GM12878 (cell line): ENCODE results near the gene LIN54. TPM values are rescaled to one million over a fixed set of nuclear protein-coding genes. Genes with fewer than 3 reads are reported as not detected.

ENCODE experiments used
- ATAC-seq: fragments of 200-7000 bp; cut with Tn5 transposase; 3 replicates; pipeline ENCODE4 v1.9.1; 2020; ENCODE audit warnings: mild to moderate bottlenecking, moderate library complexity
- BruUV-seq: library from RNA; stranded (reverse); fragments of 400-500 nt; replicated peaks from 2 replicates; lab custom pipeline; 2021; lab: Mats Ljungman, UMichigan
- CTCF ChIA-PET: fragments of 300-600 bp; sonication (Branson Sonifier 250); formaldehyde crosslinking; extraction: SDS; loops from one replicate; lab custom pipeline; 2021; ENCODE audit warnings: inconsistent platforms; lab: Yijun Ruan, JAX
- POLR2A ChIA-PET: fragments of 350-600 bp; formaldehyde crosslinking; extraction: SDS; loops from one replicate; lab custom pipeline; 2021; ENCODE audit warnings: inconsistent platforms; lab: Charles Lee
- RAD21 ChIA-PET: fragments of 300-600 bp; sonication (Branson Sonifier 250); formaldehyde crosslinking; loops from one replicate; lab custom pipeline; 2023; ENCODE audit warnings: antibody characterized with exemption; ENCODE audit not compliant: unreplicated experiment; lab: Charles Lee
- SMC1A ChIA-PET: fragments of 300-600 bp; sonication (Branson Sonifier 250); formaldehyde crosslinking; loops from one replicate; lab custom pipeline; 2023; ENCODE audit not compliant: unreplicated experiment, uncharacterized antibody; lab: Charles Lee
- DNase-seq: peaks from one replicate; pipeline ENCODE4 v3.0.0-alpha.2; 2011; ENCODE audit warnings: low read depth, low spot score
- FAIRE-seq: peaks from 3 replicates; lab custom pipeline; 2011; peaks lifted over from hg19 to GRCh38; lab: Jason Lieb, UNC
- H2AFZ ChIP-seq: 2 replicates; pipeline ENCODE4 v1.6.0; 2011; ENCODE audit warnings: low read depth, low read length, control low read depth; ENCODE audit not compliant: control insufficient read depth
- H3K27ac ChIP-seq: 2 replicates; pipeline ENCODE4 v1.5.1; 2011; ENCODE audit warnings: control low read depth; ENCODE audit not compliant: control insufficient read depth, insufficient read depth
- H3K27me3 ChIP-seq, 2 experiments: replicated peaks in 1 of 2; 2 replicates each; pipeline versions ENCODE4 v1.6.0 to v1.6.1; 2011; ENCODE audit warnings: low read length in 1 of 2; ENCODE audit not compliant: control insufficient read depth in 2 of 2, insufficient read depth in 2 of 2
- H3K36me3 ChIP-seq, 2 experiments: 2 replicates each; pipeline ENCODE4 v1.5.1; 2011; ENCODE audit warnings: low read length in 1 of 2; ENCODE audit not compliant: control insufficient read depth in 2 of 2, insufficient read depth in 2 of 2
- H3K4me1 ChIP-seq: 2 replicates; pipeline ENCODE4 v1.6.1; 2011; ENCODE audit warnings: mild to moderate bottlenecking, low read length, moderate library complexity, mixed read lengths; ENCODE audit not compliant: control insufficient read depth, insufficient read depth
- H3K4me2 ChIP-seq: 2 replicates; pipeline ENCODE4 v1.6.0; 2011; ENCODE audit warnings: control low read depth; ENCODE audit not compliant: control insufficient read depth, insufficient read depth
- H3K4me3 ChIP-seq: fragments of 200-600 bp; sonication (generic); 2 replicates; pipeline ENCODE4 v1.5.1; 2016
- H3K79me2 ChIP-seq: 2 replicates; pipeline ENCODE4 v1.6.0; 2011; ENCODE audit warnings: low read length; ENCODE audit not compliant: control insufficient read depth, insufficient read depth
- H3K9ac ChIP-seq: 2 replicates; pipeline ENCODE4 v1.8.0; 2011; ENCODE audit warnings: low read length, control low read depth, mixed read lengths; ENCODE audit not compliant: control insufficient read depth, insufficient read depth
- H3K9me3 ChIP-seq: replicated peaks from 3 replicates; pipeline ENCODE4 v1.5.1; 2011; ENCODE audit warnings: mild to moderate bottlenecking, low read length; ENCODE audit not compliant: control insufficient read depth, insufficient read depth
- H4K20me1 ChIP-seq: 2 replicates; pipeline ENCODE4 v1.6.0; 2011; ENCODE audit not compliant: control insufficient read depth, insufficient read depth
- CREB1 ChIP-seq: IDR thresholded peaks from 2 replicates; pipeline ENCODE4 v1.6.1; 2012; ENCODE audit warnings: low read depth, mild to moderate bottlenecking, inconsistent platforms
- CREM ChIP-seq: IDR thresholded peaks from 2 replicates; pipeline ENCODE4 v1.6.1; 2014; ENCODE audit warnings: antibody characterized with exemption, low read depth
- EGR1 ChIP-seq, 2 experiments: IDR thresholded peaks; 1 replicate in 1 of 2; 2 replicates in 1 of 2; pipeline ENCODE4 v1.6.1; 2011 to 2012; ENCODE audit warnings: low read depth in 2 of 2, low read length in 2 of 2, borderline replicate concordance in 1 of 2, mild to moderate bottlenecking in 1 of 2, moderate library complexity in 1 of 2
- MTA2 ChIP-seq: fragments of 450-650 bp; IDR thresholded peaks from 2 replicates; pipeline ENCODE4 v1.6.1; 2016; ENCODE audit warnings: low read depth, mild to moderate bottlenecking, moderate library complexity
- POU2F2 ChIP-seq: IDR thresholded peaks from 3 replicates; pipeline ENCODE4 v1.6.1; 2011; ENCODE audit warnings: low read depth, mild to moderate bottlenecking, low read length, borderline replicate concordance
- WGBS: methylation state at CpG from one replicate; pipeline ENCODE4 v1.1.6; 2016; ENCODE audit warnings: low lambda C conversion rate; ENCODE audit not compliant: insufficient replicate concordance, insufficient coverage; ENCODE audit errors: missing lambda C conversion rate; 5-methylcytosine and 5-hydroxymethylcytosine counted together
- in situ Hi-C: fragments of 300-500 bp; cut with MboI; formaldehyde crosslinking; loops from 9 replicates; pipeline ENCODE4 v1.14.3; 2018; ENCODE audit warnings: mixed read lengths
- intact Hi-C: fragments of 100-400 bp; cut with micrococcal nuclease; formaldehyde crosslinking; loops from one replicate; pipeline ENCODE4 v1.14.2; 2022; ENCODE audit not compliant: unreplicated experiment
- polyA plus RNA-seq, 11 experiments: library from polyadenylated mRNA; depleted of rRNA in 4 of 11; unstranded in 6 of 11; stranded (reverse) in 5 of 11; fragments of >200 nt; fragmentation: Nextera tagmentation in 4 of 11; fragmentation: Illumina TruSeq in 1 of 11; extraction: Ambion mirVana in 4 of 11; extraction: Trizol in 1 of 11; gene quantifications; 1 replicate in 1 of 11; 2 replicates in 10 of 11; pipeline versions ENCODE4 v1.2.1 to v1.2.3, GENCODE V29; 2011 to 2016; ENCODE audit warnings: inconsistent platforms in 2 of 11, missing spikeins in 2 of 11, low read depth in 1 of 11
- total RNA-seq, 4 experiments: library from RNA; depleted of rRNA in 3 of 4; stranded (reverse); fragments of >200 nt in 3 of 4; fragmentation: Illumina TruSeq in 1 of 4; extraction: Trizol in 1 of 4; gene quantifications; 2 replicates each; pipeline versions ENCODE4 v1.2.1 to v1.2.3, GENCODE V29; 2013 to 2021
- TF ChIP-seq, protein P1 (sequence below): IDR thresholded peaks from 2 replicates; pipeline ENCODE4 v1.6.1; 2011; ENCODE audit warnings: borderline replicate concordance, low read depth, mild to moderate bottlenecking, moderate library complexity, low read length; ENCODE audit not compliant: insufficient read depth, poor library complexity, severe bottlenecking
- TF ChIP-seq, protein P2 (sequence below): fragments of 450-650 bp; IDR thresholded peaks from 2 replicates; pipeline ENCODE4 v1.6.1; 2016; ENCODE audit warnings: mild to moderate bottlenecking
- TF ChIP-seq, protein P3 (sequence below): fragments of 450-650 bp; IDR thresholded peaks from 2 replicates; pipeline ENCODE4 v1.6.1; 2016; ENCODE audit warnings: mild to moderate bottlenecking

The LIN54 gene
- total and polyA plus RNA-seq, 10 of the 15 experiments (the other 5 are each of a cell fraction or from before 2014, with no cell fraction given), result 1.5 to 20.4 (median 12.2) TPM

DNA sequence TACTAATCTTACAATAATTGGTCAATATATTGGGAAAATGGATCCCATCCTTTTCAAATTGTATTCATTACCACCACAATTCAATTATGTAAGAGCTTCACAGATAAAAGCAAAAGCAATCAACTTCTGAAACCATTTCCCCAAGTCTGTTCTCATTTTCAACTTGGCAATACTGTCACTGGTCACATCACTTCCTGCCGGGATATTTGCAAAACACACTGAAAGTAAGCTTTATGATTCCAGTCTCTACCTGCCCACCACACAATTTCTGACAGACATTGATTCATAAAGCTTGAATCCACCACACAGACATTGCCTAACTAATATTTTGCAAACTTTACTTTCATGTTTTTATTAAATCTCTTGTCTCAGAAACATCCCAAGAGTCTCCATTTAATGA, 53.6 kb downstream of the LIN54 start:
- CTCF ChIA-PET, result interaction anchor here (3.4 kb wide), 1 partner anchor 12 kb away, joined by 12 read pairs; no protein-coding TSS in a partner anchor
- TSS peak; percentile 42 for BruUV-seq
- Histone ChIP-seq H3K4me1 (peaks cover 5% of the 10 kb centered on the region; the same call in 1 of the 2 replicates), H3K9me3 (no peaks in the 10 kb centered on the region), H3K27me3 (no peaks in the 10 kb centered on the region), H4K20me1 (no peaks in the 10 kb centered on the region), H3K4me2 (no peak overlapping the region), H2AFZ (no peak overlapping the region), H3K79me2 (no peaks in the 10 kb centered on the region), H3K27ac (no peak overlapping the region; the same call in 1 of the 2 replicates), H3K4me3 (no peak overlapping the region), H3K9ac (no peak overlapping the region), H3K36me3 (peaks cover 3% of the 10 kb centered on the region in 2 experiments; a peak in 3 of 4 replicates)
- WGBS, result 50% methylated on average over 1 of the region's 1 CpG
- DNase-seq, result no peak
- TF ChIP-seq POU2F2 (no peak), MTA2 (no peak), CREB1 (peak; percentile 70), CREM (peak; percentile 39; the same call in 1 of the 2 replicates), EGR1 (IDR thresholded peaks at IDR 0.05; ENCODE audit: borderline replicate concordance in 1 of 2, low read depth in 2 of 2, low read length in 2 of 2) (no peak)
- TF ChIP-seq, protein P1, sequence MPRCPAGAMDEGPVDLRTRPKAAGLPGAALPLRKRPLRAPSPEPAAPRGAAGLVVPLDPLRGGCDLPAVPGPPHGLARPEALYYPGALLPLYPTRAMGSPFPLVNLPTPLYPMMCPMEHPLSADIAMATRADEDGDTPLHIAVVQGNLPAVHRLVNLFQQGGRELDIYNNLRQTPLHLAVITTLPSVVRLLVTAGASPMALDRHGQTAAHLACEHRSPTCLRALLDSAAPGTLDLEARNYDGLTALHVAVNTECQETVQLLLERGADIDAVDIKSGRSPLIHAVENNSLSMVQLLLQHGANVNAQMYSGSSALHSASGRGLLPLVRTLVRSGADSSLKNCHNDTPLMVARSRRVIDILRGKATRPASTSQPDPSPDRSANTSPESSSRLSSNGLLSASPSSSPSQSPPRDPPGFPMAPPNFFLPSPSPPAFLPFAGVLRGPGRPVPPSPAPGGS, result no peak
- TF ChIP-seq, protein P2, sequence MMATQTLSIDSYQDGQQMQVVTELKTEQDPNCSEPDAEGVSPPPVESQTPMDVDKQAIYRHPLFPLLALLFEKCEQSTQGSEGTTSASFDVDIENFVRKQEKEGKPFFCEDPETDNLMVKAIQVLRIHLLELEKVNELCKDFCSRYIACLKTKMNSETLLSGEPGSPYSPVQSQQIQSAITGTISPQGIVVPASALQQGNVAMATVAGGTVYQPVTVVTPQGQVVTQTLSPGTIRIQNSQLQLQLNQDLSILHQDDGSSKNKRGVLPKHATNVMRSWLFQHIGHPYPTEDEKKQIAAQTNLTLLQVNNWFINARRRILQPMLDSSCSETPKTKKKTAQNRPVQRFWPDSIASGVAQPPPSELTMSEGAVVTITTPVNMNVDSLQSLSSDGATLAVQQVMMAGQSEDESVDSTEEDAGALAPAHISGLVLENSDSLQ, result 0 out of 2 replicates have a peak, but pooled peaks have one; percentile 7
- TF ChIP-seq, protein P3, sequence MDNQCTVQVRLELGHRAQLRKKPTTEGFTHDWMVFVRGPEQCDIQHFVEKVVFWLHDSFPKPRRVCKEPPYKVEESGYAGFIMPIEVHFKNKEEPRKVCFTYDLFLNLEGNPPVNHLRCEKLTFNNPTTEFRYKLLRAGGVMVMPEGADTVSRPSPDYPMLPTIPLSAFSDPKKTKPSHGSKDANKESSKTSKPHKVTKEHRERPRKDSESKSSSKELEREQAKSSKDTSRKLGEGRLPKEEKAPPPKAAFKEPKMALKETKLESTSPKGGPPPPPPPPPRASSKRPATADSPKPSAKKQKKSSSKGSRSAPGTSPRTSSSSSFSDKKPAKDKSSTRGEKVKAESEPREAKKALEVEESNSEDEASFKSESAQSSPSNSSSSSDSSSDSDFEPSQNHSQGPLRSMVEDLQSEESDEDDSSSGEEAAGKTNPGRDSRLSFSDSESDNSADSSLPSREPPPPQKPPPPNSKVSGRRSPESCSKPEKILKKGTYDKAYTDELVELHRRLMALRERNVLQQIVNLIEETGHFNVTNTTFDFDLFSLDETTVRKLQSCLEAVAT, result 0 out of 2 replicates have a peak, but pooled peaks have one; percentile 42
- in situ Hi-C loops, result no loop called here
- POLR2A ChIA-PET, result interaction anchor here (1.3 kb wide), 1 partner anchor 54 kb away, joined by 3 read pairs; no protein-coding TSS in a partner anchor
- RAD21 ChIA-PET, result interaction anchor here (0.7 to 1.0 kb wide), 3 partner anchors 10 to 78 kb away, joined by 3 read pairs; partner anchors contain the start of gene COPS4
- FAIRE-seq, result no peak
- intact Hi-C loops, result no loop called here
- peak; percentile 71 for ATAC-seq
- SMC1A ChIA-PET, result interaction anchor here (0.8 to 1.8 kb wide), 5 partner anchors 10 to 58 kb away, joined by 3 to 7 read pairs (median 4); no protein-coding TSS in a partner anchor
